GM12872 (cell line): ENCODE data around the gene HOMER2.

ENCODE experiments used
- TF ChIP-seq, protein P1 (sequence below): IDR thresholded peaks from 3 replicates; pipeline ENCODE4 v1.5.1; 2011; ENCODE audit warnings: low read depth, mild to moderate bottlenecking, low read length, moderate library complexity; ENCODE audit not compliant: insufficient read depth

HOMER2 gene

DNA sequence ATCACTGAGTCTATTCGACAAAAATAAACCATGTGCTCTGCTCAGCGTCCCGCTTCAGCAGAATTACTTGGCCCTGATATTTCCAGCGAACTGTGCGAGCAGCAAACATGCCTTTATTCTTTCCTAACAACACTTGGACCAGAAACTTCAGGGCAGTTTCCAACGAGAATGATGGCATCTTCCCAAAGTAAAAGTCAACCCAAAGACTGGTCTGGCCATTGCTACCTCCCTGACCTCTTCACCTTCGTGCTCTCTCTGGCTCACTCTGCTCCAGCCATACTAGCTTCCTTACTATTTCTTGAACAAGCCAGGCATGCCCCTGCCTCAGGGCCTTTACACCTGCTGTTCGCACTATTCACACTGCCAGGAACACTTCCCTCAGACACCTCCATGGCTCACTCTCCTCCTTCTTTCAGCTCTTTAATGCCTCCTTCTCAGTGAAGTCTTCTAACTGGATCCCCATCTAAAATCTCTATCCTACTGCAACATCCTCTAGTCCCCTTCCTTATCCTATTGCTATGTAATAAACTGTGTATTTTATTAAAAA lies 6.3 kb downstream of the HOMER2 start:
- TF ChIP-seq, protein P1, sequence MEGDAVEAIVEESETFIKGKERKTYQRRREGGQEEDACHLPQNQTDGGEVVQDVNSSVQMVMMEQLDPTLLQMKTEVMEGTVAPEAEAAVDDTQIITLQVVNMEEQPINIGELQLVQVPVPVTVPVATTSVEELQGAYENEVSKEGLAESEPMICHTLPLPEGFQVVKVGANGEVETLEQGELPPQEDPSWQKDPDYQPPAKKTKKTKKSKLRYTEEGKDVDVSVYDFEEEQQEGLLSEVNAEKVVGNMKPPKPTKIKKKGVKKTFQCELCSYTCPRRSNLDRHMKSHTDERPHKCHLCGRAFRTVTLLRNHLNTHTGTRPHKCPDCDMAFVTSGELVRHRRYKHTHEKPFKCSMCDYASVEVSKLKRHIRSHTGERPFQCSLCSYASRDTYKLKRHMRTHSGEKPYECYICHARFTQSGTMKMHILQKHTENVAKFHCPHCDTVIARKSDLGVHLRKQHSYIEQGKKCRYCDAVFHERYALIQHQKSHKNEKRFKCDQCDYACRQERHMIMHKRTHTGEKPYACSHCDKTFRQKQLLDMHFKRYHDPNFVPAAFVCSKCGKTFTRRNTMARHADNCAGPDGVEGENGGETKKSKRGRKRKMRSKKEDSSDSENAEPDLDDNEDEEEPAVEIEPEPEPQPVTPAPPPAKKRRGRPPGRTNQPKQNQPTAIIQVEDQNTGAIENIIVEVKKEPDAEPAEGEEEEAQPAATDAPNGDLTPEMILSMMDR = no peak

DNA sequence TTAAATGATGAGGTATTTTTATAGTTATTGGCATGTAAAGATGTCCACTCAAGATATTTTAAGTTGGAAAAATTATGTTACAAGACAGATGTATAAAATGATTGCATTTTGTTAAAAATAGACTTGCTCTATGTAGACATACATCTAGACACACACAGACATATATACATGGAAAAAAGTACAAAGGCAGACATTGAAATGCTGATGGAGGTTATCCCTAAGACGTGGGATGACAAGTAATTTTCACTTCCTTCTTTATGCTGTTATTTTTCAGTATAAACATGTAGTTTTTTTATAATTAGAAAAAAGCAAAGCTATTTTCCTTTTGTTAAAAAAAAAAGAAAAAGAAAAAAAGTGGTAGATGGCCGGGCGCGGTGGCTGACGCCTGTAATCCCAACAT lies 7.2 kb downstream of the HOMER2 start:
- TF ChIP-seq, protein P1 = no peak

DNA sequence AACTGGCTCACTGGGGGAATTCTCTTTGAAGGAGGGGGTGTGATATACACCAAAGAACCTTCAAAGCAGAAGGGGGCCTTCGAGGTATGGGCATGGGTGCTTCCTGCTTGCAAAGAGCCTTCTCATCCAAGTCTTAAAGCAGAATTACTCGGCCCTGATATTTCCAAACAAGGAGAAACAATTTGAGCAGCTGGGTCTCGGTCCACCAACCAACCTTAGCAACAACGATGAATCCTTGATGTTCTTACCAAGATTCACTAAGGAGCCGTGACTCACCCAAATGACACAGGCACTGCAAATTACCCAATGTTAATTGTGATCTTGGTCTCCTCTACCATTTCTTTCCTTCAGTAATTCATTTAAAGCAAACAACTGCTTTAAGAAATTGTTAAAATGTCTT lies 7.7 kb downstream of the HOMER2 start:
- TF ChIP-seq, protein P1 = no peak

DNA sequence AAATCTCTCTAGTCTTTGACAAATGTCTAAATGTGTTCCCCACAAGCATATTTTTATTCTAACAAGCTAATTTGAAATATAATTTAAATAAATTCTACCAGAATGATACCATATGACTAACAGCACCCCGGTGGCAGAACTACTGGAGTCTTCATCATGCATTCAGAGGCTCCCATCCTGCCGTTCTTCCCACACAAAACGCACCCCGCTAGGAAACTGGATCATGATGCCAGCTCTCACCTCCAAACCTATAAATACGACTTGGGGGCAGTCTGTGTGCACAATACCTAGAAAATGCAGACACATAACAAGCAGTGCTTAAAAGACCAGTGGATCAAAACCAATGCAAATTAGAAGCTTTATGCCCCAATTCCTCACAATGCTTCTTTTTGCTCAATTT lies 8.5 kb downstream of the HOMER2 start:
- TF ChIP-seq, protein P1 = no peak

DNA sequence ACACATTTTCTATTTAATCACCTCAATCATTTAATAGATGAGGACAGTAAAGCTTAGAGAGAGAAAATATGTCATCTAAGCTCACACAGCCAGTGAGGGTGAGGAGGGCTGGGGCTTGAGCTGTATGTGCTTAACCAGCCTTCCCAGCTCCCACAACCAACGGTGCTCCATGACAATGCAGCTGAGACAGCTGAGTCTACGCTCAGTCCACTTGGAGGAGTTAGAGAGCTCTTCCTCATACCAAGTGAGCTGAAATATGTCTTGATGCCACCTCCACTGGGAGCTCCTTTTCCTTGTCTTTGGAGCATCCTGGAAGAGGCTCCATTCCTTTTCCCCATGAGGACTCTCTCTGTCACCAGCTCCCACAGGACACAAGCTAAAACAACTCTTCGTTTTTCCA lies 9.3 kb downstream of the HOMER2 start:
- TF ChIP-seq, protein P1 = no peak

DNA sequence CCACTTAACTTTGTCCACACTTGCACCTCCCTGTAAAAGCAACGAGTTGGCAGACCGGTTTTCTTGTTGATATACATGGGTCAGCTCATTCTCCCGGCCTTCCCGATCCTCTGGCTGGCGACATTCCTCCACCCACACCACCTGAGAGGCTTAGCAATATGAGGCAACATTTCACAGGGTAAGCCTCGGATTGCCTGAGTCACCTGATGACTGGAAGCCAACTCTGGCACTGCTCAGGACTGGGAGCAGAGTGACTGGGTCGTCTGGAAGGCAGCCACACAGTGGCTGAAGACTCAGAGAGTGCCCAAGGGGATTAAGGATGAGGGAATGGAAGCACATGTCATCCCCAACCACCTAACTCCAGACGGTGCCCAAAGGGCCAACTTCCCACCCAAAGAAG lies 9.8 kb downstream of the HOMER2 start:
- TF ChIP-seq, protein P1 = no peak

DNA sequence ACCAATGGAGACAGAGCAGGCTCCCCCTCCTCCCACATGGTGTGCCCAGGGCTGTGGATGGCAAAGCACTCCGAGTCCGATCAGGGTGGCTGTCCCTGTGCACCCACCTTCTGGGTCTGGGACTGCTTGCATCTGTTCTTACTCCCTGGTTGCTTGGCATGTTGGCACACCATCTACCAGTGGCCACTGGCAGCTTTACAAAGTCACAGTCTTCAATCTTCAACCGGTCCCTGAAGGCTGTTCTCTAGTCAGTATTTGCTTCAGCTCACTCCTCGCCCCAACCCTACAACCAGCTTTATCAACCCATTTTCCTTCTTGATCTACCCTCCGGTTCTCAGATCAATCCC lies 14.8 kb downstream of the HOMER2 start:
- TF ChIP-seq, protein P1 = no peak

DNA sequence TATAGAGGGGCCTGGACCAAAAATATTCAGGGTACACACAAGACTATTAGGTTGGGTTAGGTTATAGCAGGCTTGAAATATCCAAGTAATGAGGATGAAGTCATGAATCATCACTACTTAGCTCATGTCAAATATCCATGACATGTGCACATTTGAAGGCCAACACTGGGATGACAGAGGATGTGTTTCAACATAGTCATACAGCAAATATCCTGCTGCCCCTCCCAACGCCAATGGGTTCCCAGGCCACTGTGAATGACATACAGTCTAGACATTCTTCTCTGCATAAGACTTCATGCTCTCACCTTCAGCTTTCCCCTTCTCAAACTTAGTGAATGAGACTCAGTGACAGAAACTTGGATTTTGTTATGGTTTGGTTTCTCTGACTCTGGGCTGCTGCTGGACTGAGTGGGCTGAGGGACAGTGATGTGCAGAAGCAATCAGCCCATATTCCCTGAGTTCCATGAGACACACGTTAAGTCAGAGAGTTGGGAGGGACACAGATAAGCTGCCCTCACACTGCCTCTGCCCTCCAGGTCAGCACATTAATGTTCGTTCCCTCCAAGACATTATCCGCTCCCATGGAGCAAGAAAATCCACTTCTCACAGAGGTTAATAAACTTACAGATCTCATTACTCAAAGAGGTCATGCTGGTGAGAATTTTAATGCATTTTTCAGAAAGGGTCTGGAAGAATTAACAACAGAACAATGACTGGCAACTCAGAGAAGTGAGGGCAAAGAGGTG lies 15.4 kb downstream of the HOMER2 start:
- TF ChIP-seq, protein P1 = no peak
